Measurements from ENCODE around the gene SPG7. TPM values are rescaled to one million over a fixed set of nuclear protein-coding genes. Genes with fewer than 3 reads are reported as not detected.

SPG7 gene
- total and polyA plus RNA-seq, 2 of the 4 experiments (the other 2 are of a cell fraction): 94.6 to 96.8 TPM

DNA sequence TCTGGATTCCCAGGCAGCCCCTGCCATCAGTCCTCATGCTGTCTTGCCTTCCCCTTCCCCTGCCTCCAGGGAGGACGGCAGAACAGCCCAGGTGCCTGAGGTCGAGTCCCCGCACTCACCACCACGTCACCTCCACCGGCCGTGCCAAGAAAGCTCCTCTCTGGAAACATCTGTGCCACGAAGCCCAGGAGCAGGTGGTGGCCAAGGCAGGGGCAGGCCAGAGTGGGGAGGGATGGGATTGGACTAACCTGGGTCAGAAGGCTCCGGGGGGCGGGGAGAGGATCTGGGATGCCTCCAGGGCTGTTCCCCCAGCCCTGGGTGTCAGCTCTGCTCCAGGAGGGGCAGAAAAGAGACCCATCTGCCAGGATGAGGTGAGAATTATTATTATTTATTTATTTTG is 97.8 kb downstream of the SPG7 start:
- Histone ChIP-seq H2BK15ac (ENCODE audit: low read depth, low read length) (no peak overlapping the region), H3K56ac (ENCODE audit: extremely low read depth, insufficient read depth, low read length) (no peak overlapping the region), H3K4me2 (ENCODE audit: low read depth, low read length) (no peak overlapping the region), H3K9me1 (ENCODE audit: insufficient read depth, low read length) (peaks cover 8% of the 10 kb centered on the region), H4K5ac (ENCODE audit: low read depth, low read length) (no peak overlapping the region), H2AK9ac (replicated peaks; ENCODE audit: low read depth, low read length, poor library complexity) (no peak overlapping the region), H4K91ac (ENCODE audit: insufficient read depth, low read depth, low read length) (no peak overlapping the region), H3K4ac (ENCODE audit: low read depth, low read length) (no peak overlapping the region), H2BK5ac (ENCODE audit: low read depth, low read length, poor library complexity, severe bottlenecking) (no peak overlapping the region), H3K23ac (ENCODE audit: low read depth, low read length) (no peak overlapping the region), H3K14ac (replicated peaks; ENCODE audit: low read depth, low read length) (no peak overlapping the region), H4K8ac (ENCODE audit: low read depth in 2 of 2, low read length in 2 of 2) (no peak overlapping the region), H4K20me1 (ENCODE audit: insufficient read depth, low read length) (peaks cover 15% of the 10 kb centered on the region), H2AFZ (replicated peaks; ENCODE audit: low read length, poor library complexity) (no peak overlapping the region), H3K4me1 (ENCODE audit: control insufficient read depth, insufficient read depth, low read length) (peaks cover 12% of the 10 kb centered on the region), H3K18ac (ENCODE audit: low read depth, low read length) (no peak overlapping the region), H3K27ac (ENCODE audit: insufficient read depth, low read length) (no peak overlapping the region), H3K9me3 (ENCODE audit: control insufficient read depth, insufficient read depth, low read length) (no peaks in the 10 kb centered on the region), H3K4me3 (ENCODE audit: insufficient read depth, low read depth, low read length) (no peak overlapping the region), H3K9ac (ENCODE audit: low read depth, low read length) (no peak overlapping the region), H2BK120ac (ENCODE audit: low read depth, low read length) (no peak overlapping the region), H3K36me3 (ENCODE audit: control insufficient read depth, insufficient read depth, low read length) (no peaks in the 10 kb centered on the region), H2AK5ac (ENCODE audit: low read depth, low read length) (no peak overlapping the region), H3K79me1 (ENCODE audit: low read depth in 1 of 2, low read length in 2 of 2) (no peaks in the 10 kb centered on the region), H3K27me3 (ENCODE audit: control insufficient read depth, insufficient read depth, low read length) (peaks cover 4% of the 10 kb centered on the region; the same call in 1 of the 2 replicates), H2BK20ac (ENCODE audit: low read depth, low read length) (no peak overlapping the region)
- no TSS peak for BruUV-seq (replicated peaks)
- ChIA-PET POLR2A (ENCODE audit: unreplicated experiment) (no interaction called here), CTCF (no interaction called here)
- dilution Hi-C loops (cut with HindIII; ENCODE audit: low sequenced_read_pairs, unreplicated experiment) (no loop called here), in situ Hi-C loops (cut with MboI; ENCODE audit: low sequenced_read_pairs) (no loop called here), intact Hi-C loops (cut with micrococcal nuclease) (no loop called here)
- no peak for ATAC-seq (ENCODE audit: low read depth)
- TF ChIP-seq SMC3 (IDR thresholded peaks at IDR 0.05; ENCODE audit: low read depth, low read length) (no peak), RCOR1 (IDR thresholded peaks at IDR 0.05; ENCODE audit: insufficient replicate concordance, low read length) (no peak), CEBPB (IDR thresholded peaks at IDR 0.05; ENCODE audit: low read depth, low read length) (no peak), MAFK (IDR thresholded peaks at IDR 0.05; ENCODE audit: low read depth, low read length) (no peak), CHD1 (IDR thresholded peaks at IDR 0.05; ENCODE audit: low read depth, low read length) (no peak), BHLHE40 (IDR thresholded peaks at IDR 0.05; ENCODE audit: low read depth, low read length) (no peak), MXI1 (IDR thresholded peaks at IDR 0.05; ENCODE audit: borderline replicate concordance, low read depth, low read length) (no peak), RAD21 (IDR thresholded peaks at IDR 0.05; ENCODE audit: low read length) (no peak), MAZ (IDR thresholded peaks at IDR 0.05; ENCODE audit: borderline replicate concordance, low read depth, low read length) (no peak)
- TF ChIP-seq, protein P1, sequence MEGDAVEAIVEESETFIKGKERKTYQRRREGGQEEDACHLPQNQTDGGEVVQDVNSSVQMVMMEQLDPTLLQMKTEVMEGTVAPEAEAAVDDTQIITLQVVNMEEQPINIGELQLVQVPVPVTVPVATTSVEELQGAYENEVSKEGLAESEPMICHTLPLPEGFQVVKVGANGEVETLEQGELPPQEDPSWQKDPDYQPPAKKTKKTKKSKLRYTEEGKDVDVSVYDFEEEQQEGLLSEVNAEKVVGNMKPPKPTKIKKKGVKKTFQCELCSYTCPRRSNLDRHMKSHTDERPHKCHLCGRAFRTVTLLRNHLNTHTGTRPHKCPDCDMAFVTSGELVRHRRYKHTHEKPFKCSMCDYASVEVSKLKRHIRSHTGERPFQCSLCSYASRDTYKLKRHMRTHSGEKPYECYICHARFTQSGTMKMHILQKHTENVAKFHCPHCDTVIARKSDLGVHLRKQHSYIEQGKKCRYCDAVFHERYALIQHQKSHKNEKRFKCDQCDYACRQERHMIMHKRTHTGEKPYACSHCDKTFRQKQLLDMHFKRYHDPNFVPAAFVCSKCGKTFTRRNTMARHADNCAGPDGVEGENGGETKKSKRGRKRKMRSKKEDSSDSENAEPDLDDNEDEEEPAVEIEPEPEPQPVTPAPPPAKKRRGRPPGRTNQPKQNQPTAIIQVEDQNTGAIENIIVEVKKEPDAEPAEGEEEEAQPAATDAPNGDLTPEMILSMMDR (conservative IDR thresholded peaks at IDR 0.05; ENCODE audit: low read depth, low read length): no peak
- TF ChIP-seq, protein P2, sequence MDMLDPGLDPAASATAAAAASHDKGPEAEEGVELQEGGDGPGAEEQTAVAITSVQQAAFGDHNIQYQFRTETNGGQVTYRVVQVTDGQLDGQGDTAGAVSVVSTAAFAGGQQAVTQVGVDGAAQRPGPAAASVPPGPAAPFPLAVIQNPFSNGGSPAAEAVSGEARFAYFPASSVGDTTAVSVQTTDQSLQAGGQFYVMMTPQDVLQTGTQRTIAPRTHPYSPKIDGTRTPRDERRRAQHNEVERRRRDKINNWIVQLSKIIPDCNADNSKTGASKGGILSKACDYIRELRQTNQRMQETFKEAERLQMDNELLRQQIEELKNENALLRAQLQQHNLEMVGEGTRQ (IDR thresholded peaks at IDR 0.05; ENCODE audit: low read depth, low read length): no peak
- TF ChIP-seq, protein P3, sequence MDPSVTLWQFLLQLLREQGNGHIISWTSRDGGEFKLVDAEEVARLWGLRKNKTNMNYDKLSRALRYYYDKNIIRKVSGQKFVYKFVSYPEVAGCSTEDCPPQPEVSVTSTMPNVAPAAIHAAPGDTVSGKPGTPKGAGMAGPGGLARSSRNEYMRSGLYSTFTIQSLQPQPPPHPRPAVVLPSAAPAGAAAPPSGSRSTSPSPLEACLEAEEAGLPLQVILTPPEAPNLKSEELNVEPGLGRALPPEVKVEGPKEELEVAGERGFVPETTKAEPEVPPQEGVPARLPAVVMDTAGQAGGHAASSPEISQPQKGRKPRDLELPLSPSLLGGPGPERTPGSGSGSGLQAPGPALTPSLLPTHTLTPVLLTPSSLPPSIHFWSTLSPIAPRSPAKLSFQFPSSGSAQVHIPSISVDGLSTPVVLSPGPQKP (IDR thresholded peaks at IDR 0.05; ENCODE audit: borderline replicate concordance, low read depth, low read length): no peak
- no peak for DNase-seq
- WGBS, 2 experiments (ENCODE audit: extremely low coverage in 2 of 2, insufficient read length in 1 of 2): no CpG with 5 or more reads among the region's 9 CpGs

All from IMR-90 (cell line).